Hepatocyte (in vitro differentiated cells): Measurements from ENCODE around the gene CAMKMT. TPM values are rescaled to one million over a fixed set of nuclear protein-coding genes. Genes with fewer than 3 reads are reported as not detected.

Source experiments
- DNase-seq: peaks from one replicate; pipeline ENCODE4 v3.0.0-alpha.2; 2016; ENCODE audit warnings: low spot score
- H2AFZ ChIP-seq: fragments of 200-600 bp; sonication (generic); 2 replicates; pipeline ENCODE4 v1.6.0; 2016; ENCODE audit warnings: antibody characterized with exemption, mild to moderate bottlenecking
- H3K27ac ChIP-seq: fragments of 200-600 bp; sonication (generic); 2 replicates; pipeline ENCODE4 v1.5.1; 2016; ENCODE audit warnings: mild to moderate bottlenecking
- H3K27me3 ChIP-seq: fragments of 200-600 bp; sonication (generic); 2 replicates; pipeline ENCODE4 v1.6.1; 2016
- H3K36me3 ChIP-seq: fragments of 200-600 bp; sonication (generic); replicated peaks from 2 replicates; pipeline ENCODE4 v1.5.1; 2016; ENCODE audit warnings: low read depth; ENCODE audit not compliant: insufficient read depth
- H3K4me1 ChIP-seq: fragments of 200-600 bp; sonication (generic); 2 replicates; pipeline ENCODE4 v1.5.1; 2016; ENCODE audit warnings: mild to moderate bottlenecking, moderate library complexity; ENCODE audit not compliant: insufficient read depth
- H3K4me2 ChIP-seq: fragments of 200-600 bp; sonication (generic); 2 replicates; pipeline ENCODE4 v1.6.0; 2016
- H3K4me3 ChIP-seq: fragments of 200-600 bp; sonication (generic); 2 replicates; pipeline ENCODE4 v1.5.1; 2016; ENCODE audit warnings: mild to moderate bottlenecking
- H3K79me2 ChIP-seq: fragments of 200-600 bp; sonication (generic); 2 replicates; pipeline ENCODE4 v1.6.0; 2017; ENCODE audit warnings: mild to moderate bottlenecking
- H3K9me2 ChIP-seq: fragments of 200-600 bp; sonication (generic); replicated peaks from 2 replicates; pipeline ENCODE4 v1.6.0; 2017; ENCODE audit warnings: mild to moderate bottlenecking; ENCODE audit not compliant: insufficient read depth
- H3K9me3 ChIP-seq: fragments of 200-600 bp; sonication (generic); 2 replicates; pipeline ENCODE4 v1.5.1; 2016; ENCODE audit warnings: low read depth, mild to moderate bottlenecking
- H4K20me1 ChIP-seq: fragments of 200-600 bp; sonication (generic); 2 replicates; pipeline ENCODE4 v1.6.0; 2016; ENCODE audit warnings: mild to moderate bottlenecking; ENCODE audit not compliant: insufficient read depth, poor library complexity, severe bottlenecking
- EZH2 ChIP-seq: fragments of 200-600 bp; sonication (generic); IDR thresholded peaks from 2 replicates; pipeline ENCODE4 v1.6.1; 2016; ENCODE audit warnings: antibody characterized with exemption, mild to moderate bottlenecking, borderline replicate concordance
- EZH2phosphoT487 ChIP-seq: fragments of 200-600 bp; sonication (generic); IDR thresholded peaks from one replicate; pipeline ENCODE4 v1.6.1; 2018; ENCODE audit warnings: antibody characterized with exemption, mild to moderate bottlenecking, low read depth, moderate library complexity; ENCODE audit not compliant: unreplicated experiment, severe bottlenecking
- WGBS: methylation state at CpG from one replicate; pipeline ENCODE4 v1.1.6; 2016; ENCODE audit warnings: low lambda C conversion rate; ENCODE audit errors: missing lambda C conversion rate; 5-methylcytosine and 5-hydroxymethylcytosine counted together
- polyA plus RNA-seq: library from polyadenylated mRNA; unstranded; fragments of >200 nt; fragmentation: Nextera tagmentation; extraction: Ambion mirVana; gene quantifications from 2 replicates; pipeline ENCODE4 v1.2.1, GENCODE V29; 2016
- total RNA-seq: library from RNA; depleted of rRNA; stranded (reverse); fragments of >200 nt; gene quantifications from 2 replicates; pipeline ENCODE4 v1.2.3, GENCODE V29; 2014
- TF ChIP-seq, protein P1 (sequence below): fragments of 200-600 bp; sonication (generic); IDR thresholded peaks from 2 replicates; pipeline ENCODE4 v1.5.1; 2016; ENCODE audit warnings: antibody characterized with exemption, mild to moderate bottlenecking; ENCODE audit not compliant: poor library complexity

Gene CAMKMT
- total and polyA plus RNA-seq, 2 experiments from 2014 or later = 10.3 to 12.7 TPM

DNA sequence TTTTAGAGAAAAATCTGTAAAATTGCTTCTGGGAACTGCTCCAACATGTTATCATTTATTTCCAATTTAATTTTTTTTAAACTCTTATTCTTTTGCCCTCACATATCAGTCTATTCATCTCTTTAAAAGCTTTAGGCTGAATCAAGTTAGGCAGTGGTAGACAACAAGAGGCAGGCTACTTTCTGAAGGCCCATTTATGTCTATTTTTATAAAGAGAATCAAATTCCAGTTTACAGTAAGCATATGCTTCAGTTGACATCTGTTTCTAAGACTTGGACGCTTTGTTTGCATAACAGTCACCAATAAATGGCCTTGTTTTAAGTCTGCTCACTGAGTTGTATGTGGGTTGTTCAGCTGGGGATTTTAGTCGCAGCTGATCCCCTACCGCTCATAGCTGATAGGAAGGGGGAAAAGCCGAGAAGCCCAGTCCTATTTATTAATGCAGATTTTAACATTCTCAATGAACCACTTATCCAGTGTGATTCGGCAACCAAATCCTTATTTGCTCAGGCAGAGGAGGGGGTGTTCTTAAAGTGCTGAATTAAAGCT is 319.3 kb downstream of the CAMKMT start:
- no peak overlapping the region for H3K27ac ChIP-seq
- DNase-seq = peak; percentile 6
- H3K36me3 ChIP-seq = no peaks in the 10 kb centered on the region
- no peak overlapping the region for H3K4me3 ChIP-seq
- no peaks in the 10 kb centered on the region for H3K4me1 ChIP-seq
- 22% methylated on average over 5 of the region's 5 CpGs for WGBS
- H3K9me3 ChIP-seq = no peaks in the 10 kb centered on the region
- H3K27me3 ChIP-seq = no peaks in the 10 kb centered on the region
- H3K9me2 ChIP-seq = no peaks in the 10 kb centered on the region
- no peak overlapping the region for H2AFZ ChIP-seq
- H4K20me1 ChIP-seq = no peaks in the 10 kb centered on the region
- no peaks in the 10 kb centered on the region for H3K79me2 ChIP-seq
- peak overlapping the region; percentile 45 for H3K4me2 ChIP-seq
- no peak for TF ChIP-seq EZH2phosphoT487
- no peak for TF ChIP-seq EZH2
- TF ChIP-seq, protein P1, sequence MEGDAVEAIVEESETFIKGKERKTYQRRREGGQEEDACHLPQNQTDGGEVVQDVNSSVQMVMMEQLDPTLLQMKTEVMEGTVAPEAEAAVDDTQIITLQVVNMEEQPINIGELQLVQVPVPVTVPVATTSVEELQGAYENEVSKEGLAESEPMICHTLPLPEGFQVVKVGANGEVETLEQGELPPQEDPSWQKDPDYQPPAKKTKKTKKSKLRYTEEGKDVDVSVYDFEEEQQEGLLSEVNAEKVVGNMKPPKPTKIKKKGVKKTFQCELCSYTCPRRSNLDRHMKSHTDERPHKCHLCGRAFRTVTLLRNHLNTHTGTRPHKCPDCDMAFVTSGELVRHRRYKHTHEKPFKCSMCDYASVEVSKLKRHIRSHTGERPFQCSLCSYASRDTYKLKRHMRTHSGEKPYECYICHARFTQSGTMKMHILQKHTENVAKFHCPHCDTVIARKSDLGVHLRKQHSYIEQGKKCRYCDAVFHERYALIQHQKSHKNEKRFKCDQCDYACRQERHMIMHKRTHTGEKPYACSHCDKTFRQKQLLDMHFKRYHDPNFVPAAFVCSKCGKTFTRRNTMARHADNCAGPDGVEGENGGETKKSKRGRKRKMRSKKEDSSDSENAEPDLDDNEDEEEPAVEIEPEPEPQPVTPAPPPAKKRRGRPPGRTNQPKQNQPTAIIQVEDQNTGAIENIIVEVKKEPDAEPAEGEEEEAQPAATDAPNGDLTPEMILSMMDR = no peak

DNA sequence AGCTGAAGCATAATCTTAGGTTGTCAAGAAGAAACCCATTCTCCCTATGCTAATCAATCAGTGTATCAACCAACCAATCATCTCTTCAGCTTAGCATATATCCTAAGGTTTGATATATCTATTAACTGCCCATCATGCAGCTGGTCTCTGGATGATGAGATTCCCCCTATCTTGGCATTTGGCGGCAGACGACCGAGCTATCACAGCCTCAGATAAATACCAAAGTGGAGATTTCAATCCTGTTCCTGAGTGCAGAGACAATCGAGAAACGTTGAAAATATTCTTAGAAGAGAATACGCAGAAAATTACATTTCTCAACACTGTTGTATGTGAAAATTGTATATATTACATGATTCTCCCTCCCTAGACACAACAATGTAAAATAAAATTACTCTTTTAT is 320.7 kb downstream of the CAMKMT start:
- no peak overlapping the region for H3K4me3 ChIP-seq
- TF ChIP-seq EZH2phosphoT487 (no peak), EZH2 (no peak)
- TF ChIP-seq, protein P1 = no peak
- no peaks in the 10 kb centered on the region for H3K27me3 ChIP-seq
- no peaks in the 10 kb centered on the region for H3K36me3 ChIP-seq
- H3K4me2 ChIP-seq = no peak overlapping the region
- WGBS = 92% methylated on average over 6 of the region's 6 CpGs
- H2AFZ ChIP-seq = no peak overlapping the region
- no peaks in the 10 kb centered on the region for H3K9me2 ChIP-seq
- H4K20me1 ChIP-seq = no peaks in the 10 kb centered on the region
- H3K4me1 ChIP-seq = no peaks in the 10 kb centered on the region
- no peaks in the 10 kb centered on the region for H3K79me2 ChIP-seq
- H3K9me3 ChIP-seq = no peaks in the 10 kb centered on the region
- DNase-seq = no peak
- H3K27ac ChIP-seq = no peak overlapping the region

DNA sequence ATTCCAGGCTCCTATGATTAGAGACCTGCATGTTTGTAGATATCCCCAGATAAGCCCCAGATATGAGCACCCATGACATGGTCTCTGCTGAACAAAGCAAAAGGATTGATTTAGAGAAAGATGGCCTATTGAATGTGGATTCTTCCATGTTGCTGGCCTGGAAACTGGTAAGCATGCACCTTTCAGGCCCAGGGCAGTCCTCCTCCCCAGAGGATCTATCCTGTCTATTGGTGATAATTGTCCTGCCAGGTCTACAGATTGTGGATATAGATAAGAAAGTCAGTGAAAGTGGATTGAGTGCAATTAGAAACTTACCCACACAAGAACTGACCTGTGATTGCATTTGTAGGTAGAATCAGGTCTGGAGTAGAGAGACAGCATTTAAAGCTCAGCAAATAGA is 322.8 kb downstream of the CAMKMT start:
- no peaks in the 10 kb centered on the region for H3K9me2 ChIP-seq
- H3K36me3 ChIP-seq = no peaks in the 10 kb centered on the region
- no peaks in the 10 kb centered on the region for H3K27me3 ChIP-seq
- DNase-seq = no peak
- no peak overlapping the region for H2AFZ ChIP-seq
- TF ChIP-seq, protein P1 = no peak
- no peak for TF ChIP-seq EZH2phosphoT487
- TF ChIP-seq EZH2 = no peak
- H3K4me3 ChIP-seq = no peak overlapping the region
- no peaks in the 10 kb centered on the region for H3K4me1 ChIP-seq
- no peaks in the 10 kb centered on the region for H3K9me3 ChIP-seq
- no peak overlapping the region for H3K4me2 ChIP-seq
- no peaks in the 10 kb centered on the region for H4K20me1 ChIP-seq
- H3K79me2 ChIP-seq = no peaks in the 10 kb centered on the region
- H3K27ac ChIP-seq = no peak overlapping the region

DNA sequence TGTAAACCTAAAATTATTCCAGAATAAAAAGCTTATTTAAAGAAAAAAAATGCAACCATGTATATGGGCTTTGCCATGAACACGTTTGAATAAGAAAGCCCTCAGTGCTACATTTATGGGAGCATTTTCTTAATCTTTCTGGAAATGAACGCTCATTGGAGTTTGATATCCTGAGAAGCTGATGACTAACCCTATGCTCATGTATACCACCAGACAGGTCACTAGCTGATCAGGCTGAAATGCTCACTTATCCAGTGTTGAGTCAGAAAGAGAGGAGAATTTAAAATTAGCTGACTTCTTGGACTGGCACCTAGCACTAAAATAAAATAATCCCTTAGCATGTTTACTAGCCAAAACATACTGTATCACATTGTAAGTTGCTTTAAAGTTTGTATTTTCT is 324.8 kb downstream of the CAMKMT start:
- no peak for DNase-seq
- TF ChIP-seq, protein P1 = no peak
- TF ChIP-seq EZH2phosphoT487 (no peak), EZH2 (no peak)
- H3K4me1 ChIP-seq = no peaks in the 10 kb centered on the region
- WGBS = 83% methylated on average over 2 of the region's 2 CpGs
- H2AFZ ChIP-seq = no peak overlapping the region
- no peaks in the 10 kb centered on the region for H3K9me3 ChIP-seq
- H3K27me3 ChIP-seq = no peaks in the 10 kb centered on the region
- no peaks in the 10 kb centered on the region for H3K79me2 ChIP-seq
- H4K20me1 ChIP-seq = no peaks in the 10 kb centered on the region
- H3K27ac ChIP-seq = no peak overlapping the region
- H3K36me3 ChIP-seq = no peaks in the 10 kb centered on the region
- H3K9me2 ChIP-seq = no peaks in the 10 kb centered on the region
- no peak overlapping the region for H3K4me3 ChIP-seq
- no peak overlapping the region for H3K4me2 ChIP-seq
